AG20443 (cell line): ENCODE measurements around the gene DUOX2.
A peak's percentile ranks its signal among the peaks of the same experiment; 100 is the strongest.
"Not testable (repeated sequence)": the region's sequence is repeated elsewhere in the genome, so short reads cannot be mapped to it uniquely, and the experiment has no call there.

Source experiments
- DNase-seq: peaks from one replicate; pipeline ENCODE4 v3.0.0; 2012; ENCODE audit warnings: low spot score, mixed read lengths

DUOX2 gene

GRCh38 chr15:45118996-45119395 is 5.0 kb upstream of the DUOX2 start:
- DNase-seq = no peak

- DNase-seq = peak; percentile 95
Measured at GRCh38 chr15:45118131-45118588, 4.2 kb upstream of the DUOX2 start.

GRCh38 chr15:45117308-45118130 is 3.5 kb upstream of the DUOX2 start:
- DNase-seq = no peak

- DNase-seq = no peak
Measured at GRCh38 chr15:45116482-45117307, 2.7 kb upstream of the DUOX2 start.

GRCh38 chr15:45116006-45116481 is 2.1 kb upstream of the DUOX2 start:
- DNase-seq = no peak

- no peak for DNase-seq
Measured at GRCh38 chr15:45115312-45115820, 1.4 kb upstream of the DUOX2 start.

- DNase-seq = no peak
Measured at GRCh38 chr15:45114751-45115085, 746 bp upstream of the DUOX2 start.

- DNase-seq = no peak
Measured at GRCh38 chr15:45113380-45113990, 487 bp downstream of the DUOX2 start.

GRCh38 chr15:45112591-45113379 is 1.2 kb downstream of the DUOX2 start:
- peak; percentile 41 for DNase-seq

GRCh38 chr15:45112143-45112590 is 1.8 kb downstream of the DUOX2 start:
- DNase-seq = no peak

- no peak for DNase-seq
Measured at GRCh38 chr15:45111390-45112142, 2.4 kb downstream of the DUOX2 start.

GRCh38 chr15:45110256-45110820 is 3.6 kb downstream of the DUOX2 start:
- no peak for DNase-seq

GRCh38 chr15:45107941-45108630 is 5.9 kb downstream of the DUOX2 start:
- DNase-seq = no peak

- no peak for DNase-seq
Measured at GRCh38 chr15:45106002-45106790, 7.8 kb downstream of the DUOX2 start.

GRCh38 chr15:45105586-45105985 is 8.4 kb downstream of the DUOX2 start:
- DNase-seq = no peak

GRCh38 chr15:45104170-45104569 is 9.8 kb downstream of the DUOX2 start:
- DNase-seq = not testable (repeated sequence)

GRCh38 chr15:45102226-45102625 is 11.7 kb downstream of the DUOX2 start:
- no peak for DNase-seq

GRCh38 chr15:45101749-45102148 is 12.2 kb downstream of the DUOX2 start:
- no peak for DNase-seq
